HepG2 (cell line): ENCODE results near the gene FIBCD1. TPM values are rescaled to one million over a fixed set of nuclear protein-coding genes. Genes with fewer than 3 reads are reported as not detected.

Experiments used
- ATAC-seq: fragments of 200-7000 bp; cut with Tn5 transposase; 3 replicates; pipeline ENCODE4 v1.9.1; 2020; ENCODE audit warnings: mild to moderate bottlenecking, moderate library complexity
- BruUV-seq: library from RNA; stranded (reverse); fragments of 400-500 nt; replicated peaks from 2 replicates; lab custom pipeline; 2021; lab: Mats Ljungman, UMichigan
- CTCF ChIA-PET: fragments of 300-600 bp; formaldehyde crosslinking; extraction: SDS; loops from one replicate; lab custom pipeline; 2021; ENCODE audit warnings: low total read pairs, inconsistent platforms, low intra/inter-chr PET ratio; lab: Yijun Ruan, JAX
- POLR2A ChIA-PET: fragments of 350-600 bp; sonication (Branson Sonifier 250); formaldehyde crosslinking; loops from one replicate; lab custom pipeline; 2020; ENCODE audit warnings: antibody characterized with exemption, inconsistent platforms; lab: Yijun Ruan, JAX
- DNase-seq: peaks from one replicate; pipeline ENCODE4 v3.0.0-alpha.2; 2015; ENCODE audit warnings: low spot score
- FAIRE-seq: peaks from 3 replicates; lab custom pipeline; 2011; peaks lifted over from hg19 to GRCh38; lab: Jason Lieb, UNC
- H2AFZ ChIP-seq: one replicate; pipeline ENCODE4 v1.6.1; 2011; ENCODE audit warnings: low read length, inconsistent platforms
- H3K27ac ChIP-seq: fragments of 300-600 bp; 3 replicates; pipeline ENCODE4 v1.8.0; 2011; ENCODE audit warnings: mixed run types, mild to moderate bottlenecking, mixed read lengths, low read length, inconsistent platforms; ENCODE audit not compliant: insufficient read depth; ENCODE audit errors: extremely low read length
- H3K27me3 ChIP-seq, 2 experiments: fragments of 200-600 bp in 1 of 2; 2 replicates in 1 of 2; 3 replicates in 1 of 2; pipeline versions ENCODE4 v1.6.0 to v1.8.0; 2011; ENCODE audit warnings: low read length in 2 of 2, mild to moderate bottlenecking in 2 of 2, moderate library complexity in 2 of 2, inconsistent platforms in 1 of 2; ENCODE audit not compliant: insufficient read depth in 2 of 2, control insufficient read depth in 1 of 2
- H3K36me3 ChIP-seq, 2 experiments: fragments of 200-600 bp in 1 of 2; replicated peaks in 1 of 2; 2 replicates in 1 of 2; 3 replicates in 1 of 2; pipeline versions ENCODE4 v1.5.1 to v1.8.0; 2011; ENCODE audit warnings: low read length in 2 of 2, inconsistent platforms in 1 of 2; ENCODE audit not compliant: insufficient read depth in 2 of 2, control insufficient read depth in 1 of 2
- H3K4me1 ChIP-seq: 2 replicates; pipeline ENCODE4 v1.5.1; 2012; ENCODE audit warnings: low read length, inconsistent platforms; ENCODE audit not compliant: insufficient read depth
- H3K4me2 ChIP-seq: 2 replicates; pipeline ENCODE4 v1.6.0; 2011; ENCODE audit warnings: low read depth, low read length, inconsistent platforms
- H3K4me3 ChIP-seq, 3 experiments: fragments of 200-600 bp in 1 of 3; sonication (generic), shearing (Covaris generic) in 1 of 3; replicated peaks in 1 of 3; 2 replicates each; pipeline ENCODE4 v1.5.1; 2011 to 2016; ENCODE audit warnings: low read length in 3 of 3, inconsistent platforms in 2 of 3, low read depth in 2 of 3, mild to moderate bottlenecking in 2 of 3, control low read depth in 1 of 3, mixed read lengths in 1 of 3; ENCODE audit not compliant: insufficient read depth in 1 of 3
- H3K79me2 ChIP-seq: one replicate; pipeline ENCODE4 v1.6.1; 2011; ENCODE audit warnings: low read length, inconsistent platforms; ENCODE audit not compliant: insufficient read depth
- H3K9ac ChIP-seq: 2 replicates; pipeline ENCODE4 v1.6.0; 2011; ENCODE audit warnings: mild to moderate bottlenecking, low read depth, low read length, inconsistent platforms; ENCODE audit not compliant: insufficient read depth
- H3K9me3 ChIP-seq: 2 replicates; pipeline ENCODE4 v1.5.1; 2012; ENCODE audit warnings: mild to moderate bottlenecking, low read length
- H4K20me1 ChIP-seq: 2 replicates; pipeline ENCODE4 v1.6.0; 2011; ENCODE audit warnings: inconsistent platforms, mild to moderate bottlenecking, low read length, moderate library complexity; ENCODE audit not compliant: insufficient read depth
- ELF1 ChIP-seq: sonication (generic); formaldehyde crosslinking; IDR thresholded peaks from 2 replicates; pipeline ENCODE4 v1.4.0; 2020; ENCODE audit warnings: missing genetic modification reagents
- HNRNPH1 ChIP-seq: fragments of 200-400 bp; formaldehyde crosslinking; optimal IDR thresholded peaks from 2 replicates; pipeline ENCODE3; 2017; ENCODE audit warnings: mild to moderate bottlenecking, low read depth, low read length
- RORA ChIP-seq: sonication (generic); formaldehyde crosslinking; IDR thresholded peaks from 2 replicates; pipeline ENCODE4 v1.5.0; 2020; ENCODE audit warnings: mild to moderate bottlenecking, missing genetic modification reagents, moderate library complexity
- TIGD3 ChIP-seq: sonication (generic); formaldehyde crosslinking; IDR thresholded peaks from 2 replicates; pipeline ENCODE4 v1.5.1; 2020; ENCODE audit warnings: mild to moderate bottlenecking, missing genetic modification reagents, borderline replicate concordance
- TRIM24 ChIP-seq: sonication (generic); formaldehyde crosslinking; IDR thresholded peaks from 2 replicates; pipeline ENCODE4 v1.8.0; 2022; ENCODE audit warnings: mild to moderate bottlenecking, missing genetic modification reagents
- ZNF333 ChIP-seq: sonication (generic); formaldehyde crosslinking; IDR thresholded peaks from 2 replicates; pipeline ENCODE4 v1.4.0; 2020; ENCODE audit warnings: mild to moderate bottlenecking, missing genetic modification reagents, borderline replicate concordance
- ZNF607 ChIP-seq: sonication (generic); formaldehyde crosslinking; IDR thresholded peaks from 2 replicates; pipeline ENCODE4 v1.5.1; 2020; ENCODE audit warnings: missing genetic modification reagents, mild to moderate bottlenecking, borderline replicate concordance
- ZNF660 ChIP-seq: sonication (generic); formaldehyde crosslinking; IDR thresholded peaks from 2 replicates; pipeline ENCODE4 v1.5.1; 2020; ENCODE audit warnings: mild to moderate bottlenecking, low read depth, missing genetic modification reagents, borderline replicate concordance
- ZSCAN22 ChIP-seq: sonication (generic); formaldehyde crosslinking; IDR thresholded peaks from 2 replicates; pipeline ENCODE4 v1.4.0; 2020; ENCODE audit warnings: mild to moderate bottlenecking, missing genetic modification reagents
- WGBS: methylation state at CpG from one replicate; pipeline ENCODE4 v1.1.6; 2017; ENCODE audit warnings: low lambda C conversion rate; 5-methylcytosine and 5-hydroxymethylcytosine counted together
- in situ Hi-C: cut with HindIII; loops from 2 replicates; pipeline ENCODE4 v1.10.0; 2017; ENCODE audit warnings: low pct_unique_long_range_greater_than_20kb; ENCODE audit not compliant: extremely low pct_ligation_motif_present
- intact Hi-C: fragments of 100-400 bp; cut with micrococcal nuclease; formaldehyde crosslinking; loops from one replicate; pipeline ENCODE4 v1.10.0; 2022; ENCODE audit not compliant: unreplicated experiment
- polyA plus RNA-seq, 8 experiments: library from polyadenylated mRNA; depleted of rRNA in 3 of 8; stranded (reverse) in 7 of 8; unstranded in 1 of 8; fragments of >200 nt; fragmentation: Illumina TruSeq in 4 of 8; extraction: Trizol in 4 of 8; gene quantifications; 2 replicates each; pipeline versions ENCODE4 v1.2.1 to v1.2.3, GENCODE V29; 2011 to 2016; ENCODE audit warnings: low read depth in 4 of 8, missing spikeins in 1 of 8, mixed read lengths in 1 of 8; ENCODE audit not compliant: insufficient read depth in 1 of 8
- total RNA-seq, 5 experiments: library from RNA; depleted of rRNA; stranded (reverse); fragments of >200 nt; fragmentation: Illumina TruSeq; extraction: Trizol; gene quantifications; 2 replicates each; pipeline ENCODE4 v1.2.3, GENCODE V29; 2016; ENCODE audit warnings: low read depth in 1 of 5

The FIBCD1 gene
- total and polyA plus RNA-seq, 2 of the 13 experiments (the other 11 are each of a cell fraction or from before 2014, with no cell fraction given) = 0.55 to 0.89 TPM

- Histone ChIP-seq H3K4me1 (peaks cover 18% of the 10 kb centered on the region), H3K4me2 (no peak overlapping the region), H3K27me3 (peaks cover 30 to 90% of the 10 kb centered on the region in 2 experiments; a peak in 4 of 5 replicates), H3K9me3 (no peaks in the 10 kb centered on the region), H3K9ac (no peak overlapping the region), H2AFZ (no peak overlapping the region), H3K27ac (no peak overlapping the region), H3K36me3 (no peaks in the 10 kb centered on the region), H4K20me1 (no peaks in the 10 kb centered on the region), H3K4me3 (no peak overlapping the region), H3K79me2 (no peaks in the 10 kb centered on the region)
- TF ChIP-seq TRIM24 (CRISPR knock-in tag) (no peak), RORA (CRISPR knock-in tag) (no peak), ZNF607 (CRISPR knock-in tag) (no peak), HNRNPH1 (no peak), ZNF333 (CRISPR knock-in tag) (no peak), TIGD3 (no peak), ZSCAN22 (CRISPR knock-in tag) (no peak), ZNF660 (CRISPR knock-in tag) (no peak), ELF1 (no peak)
- ATAC-seq (no peak), DNase-seq (no peak), FAIRE-seq (no peak)
- no TSS peak for BruUV-seq
- CTCF ChIA-PET = no interaction called here
- intact Hi-C loops (no loop called here), in situ Hi-C loops (no loop called here)
- WGBS = 34% methylated on average over 16 of the region's 24 CpGs
- POLR2A ChIA-PET = no interaction called here
Observed at GRCh38 chr9:130905125-130905901, 33.7 kb downstream of the FIBCD1 start.
